H1 (cell line): ENCODE results near the gene KLRC2. TPM values are rescaled to one million over a fixed set of nuclear protein-coding genes. Genes with fewer than 3 reads are reported as not detected.

Experiments
- CTCF ChIA-PET: fragments of 300-600 bp; sonication (Branson Sonifier 250); formaldehyde crosslinking; loops from one replicate; lab custom pipeline; 2021; ENCODE audit not compliant: partially characterized antibody; lab: Charles Lee
- POLR2A ChIA-PET: fragments of 300-600 bp; sonication (Branson Sonifier 250); formaldehyde crosslinking; loops from one replicate; lab custom pipeline; 2021; ENCODE audit warnings: inconsistent platforms; ENCODE audit not compliant: partially characterized antibody; lab: Charles Lee
- DNase-seq, 2 experiments: peaks; one replicate each; pipeline versions ENCODE4 v3.0.0 to v3.0.0-alpha.2; 2010 to 2022; ENCODE audit warnings: low spot score in 2 of 2, low read depth in 1 of 2, mixed read lengths in 1 of 2
- FAIRE-seq: peaks from 2 replicates; lab custom pipeline; 2011; peaks lifted over from hg19 to GRCh38; lab: Jason Lieb, UNC
- H2AFZ ChIP-seq: 2 replicates; pipeline ENCODE4 v1.8.1; 2012; ENCODE audit warnings: low read length, inconsistent platforms
- H2AK5ac ChIP-seq: 2 replicates; pipeline ENCODE4 v1.6.1; 2013; ENCODE audit warnings: low read depth, low read length
- H2BK120ac ChIP-seq: replicated peaks from 2 replicates; pipeline ENCODE3; 2013; ENCODE audit warnings: low read depth, low read length, inconsistent platforms
- H2BK12ac ChIP-seq: 2 replicates; pipeline ENCODE4 v1.6.1; 2013; ENCODE audit warnings: low read depth, low read length
- H2BK15ac ChIP-seq: 2 replicates; pipeline ENCODE4 v1.6.1; 2013; ENCODE audit warnings: low read length
- H2BK20ac ChIP-seq: 2 replicates; pipeline ENCODE4 v1.6.1; 2013; ENCODE audit warnings: low read length
- H2BK5ac ChIP-seq: 2 replicates; pipeline ENCODE4 v1.6.1; 2013; ENCODE audit warnings: low read depth, low read length
- H3K14ac ChIP-seq: 2 replicates; pipeline ENCODE4 v1.6.1; 2013; ENCODE audit warnings: inconsistent platforms; ENCODE audit not compliant: insufficient read length
- H3K18ac ChIP-seq: 2 replicates; pipeline ENCODE4 v1.6.1; 2013; ENCODE audit warnings: low read length; ENCODE audit errors: extremely low read depth
- H3K23ac ChIP-seq: 2 replicates; pipeline ENCODE4 v1.6.1; 2013; ENCODE audit warnings: inconsistent platforms; ENCODE audit not compliant: insufficient read length
- H3K23me2 ChIP-seq: 2 replicates; pipeline ENCODE4 v1.6.1; 2013; ENCODE audit warnings: low read depth, low read length
- H3K27ac ChIP-seq: 2 replicates; pipeline ENCODE4 v1.6.1; 2011; ENCODE audit warnings: low read depth, low read length, inconsistent platforms
- H3K27me3 ChIP-seq, 4 experiments: replicated peaks in 1 of 4; 1 replicate in 1 of 4; 2 replicates in 3 of 4; pipeline versions ENCODE4 v1.6.1 to v1.8.1; 2011 to 2013; ENCODE audit warnings: low read length in 3 of 4, mild to moderate bottlenecking in 3 of 4, inconsistent platforms in 2 of 4, mixed read lengths in 2 of 4, moderate library complexity in 1 of 4; ENCODE audit not compliant: control insufficient read depth in 3 of 4, insufficient read depth in 3 of 4; ENCODE audit errors: extremely low read depth in 1 of 4
- H3K36me3 ChIP-seq, 4 experiments: 2 replicates each; pipeline versions ENCODE4 v1.6.1 to v1.8.1; 2011 to 2013; ENCODE audit warnings: mild to moderate bottlenecking in 4 of 4, low read length in 3 of 4, moderate library complexity in 2 of 4, control low read depth in 1 of 4, inconsistent platforms in 1 of 4; ENCODE audit not compliant: insufficient read depth in 4 of 4, control insufficient read depth in 2 of 4
- H3K4ac ChIP-seq: replicated peaks from 2 replicates; pipeline ENCODE3; 2013; ENCODE audit warnings: low read length, low read depth, mixed read lengths, inconsistent platforms; ENCODE audit not compliant: insufficient read length
- H3K4me1 ChIP-seq, 4 experiments: replicated peaks in 1 of 4; 1 replicate in 1 of 4; 2 replicates in 3 of 4; pipeline versions ENCODE4 v1.6.1 to v1.8.1; 2011 to 2013; ENCODE audit warnings: low read length in 3 of 4, inconsistent platforms in 2 of 4, mixed read lengths in 1 of 4; ENCODE audit not compliant: insufficient read depth in 4 of 4, control insufficient read depth in 3 of 4
- H3K4me2 ChIP-seq, 2 experiments: 2 replicates each; pipeline versions ENCODE4 v1.6.1 to v1.8.1; 2011 to 2013; ENCODE audit warnings: low read depth in 2 of 2, low read length in 2 of 2, control low read depth in 1 of 2, inconsistent platforms in 1 of 2, mild to moderate bottlenecking in 1 of 2; ENCODE audit not compliant: insufficient read depth in 1 of 2
- H3K4me3 ChIP-seq, 4 experiments: fragments of 200-600, 300-600 bp in 1 of 4; sonication (generic), shearing (Covaris generic), sonication (Bioruptor Twin) in 1 of 4; 2 replicates each; pipeline versions ENCODE4 v1.5.1 to v1.8.1; 2011 to 2016; ENCODE audit warnings: low read length in 4 of 4, low read depth in 3 of 4, control low read depth in 2 of 4, inconsistent platforms in 2 of 4, mild to moderate bottlenecking in 2 of 4, mixed read lengths in 1 of 4, moderate library complexity in 1 of 4; ENCODE audit not compliant: insufficient read depth in 2 of 4; ENCODE audit errors: extremely low read depth in 1 of 4
- H3K56ac ChIP-seq: replicated peaks from 2 replicates; pipeline ENCODE3; 2013; ENCODE audit warnings: low read depth, mild to moderate bottlenecking, mixed read lengths, low read length, inconsistent platforms; ENCODE audit not compliant: insufficient read length
- H3K79me1 ChIP-seq: 2 replicates; pipeline ENCODE4 v1.6.1; 2013; ENCODE audit warnings: low read depth, low read length, control low read depth
- H3K79me2 ChIP-seq, 2 experiments: 2 replicates each; pipeline versions ENCODE4 v1.6.1 to v1.8.1; 2012 to 2013; ENCODE audit warnings: low read length in 2 of 2, mild to moderate bottlenecking in 2 of 2, inconsistent platforms in 1 of 2; ENCODE audit not compliant: insufficient read depth in 2 of 2, control insufficient read depth in 1 of 2
- H3K9ac ChIP-seq, 4 experiments: replicated peaks in 1 of 4; 1 replicate in 1 of 4; 2 replicates in 3 of 4; pipeline versions ENCODE4 v1.6.1 to v1.8.1; 2011 to 2013; ENCODE audit warnings: low read depth in 3 of 4, low read length in 3 of 4, control low read depth in 2 of 4, mild to moderate bottlenecking in 2 of 4, moderate library complexity in 2 of 4, inconsistent platforms in 1 of 4; ENCODE audit errors: extremely low read depth in 1 of 4
- H3K9me3 ChIP-seq, 2 experiments: 2 replicates each; pipeline versions ENCODE4 v1.6.1 to v1.8.1; 2012 to 2013; ENCODE audit warnings: mild to moderate bottlenecking in 2 of 2, moderate library complexity in 2 of 2, control low read depth in 1 of 2, inconsistent platforms in 1 of 2, low read depth in 1 of 2, low read length in 1 of 2, mixed read lengths in 1 of 2; ENCODE audit not compliant: insufficient read depth in 2 of 2
- H4K20me1 ChIP-seq, 2 experiments: replicated peaks in 1 of 2; 2 replicates each; pipeline versions ENCODE3 to v1.8.1; 2011 to 2013; ENCODE audit warnings: inconsistent platforms in 2 of 2, low read length in 2 of 2, mild to moderate bottlenecking in 1 of 2; ENCODE audit not compliant: insufficient read depth in 2 of 2, control insufficient read depth in 1 of 2
- H4K5ac ChIP-seq: 2 replicates; pipeline ENCODE4 v1.6.1; 2013; ENCODE audit warnings: low read length, low read depth, mixed read lengths, inconsistent platforms; ENCODE audit not compliant: insufficient read length
- H4K8ac ChIP-seq: 2 replicates; pipeline ENCODE4 v1.8.0; 2013; ENCODE audit warnings: mild to moderate bottlenecking, moderate library complexity, low read length, inconsistent platforms; ENCODE audit not compliant: insufficient read depth; ENCODE audit errors: extremely low read depth
- H4K91ac ChIP-seq: replicated peaks from 2 replicates; pipeline ENCODE3; 2013; ENCODE audit warnings: low read length, mixed read lengths, inconsistent platforms; ENCODE audit not compliant: insufficient read length
- POLR2AphosphoS5 ChIP-seq: IDR thresholded peaks from 2 replicates; pipeline ENCODE4 v1.6.1; 2011; ENCODE audit warnings: low read depth, low read length
- WGBS, 2 experiments: shearing (Covaris generic) in 1 of 2; methylation state at CpG; one replicate each; pipeline versions ENCODE4 v1.1.6 to v1.1.7; 2013 to 2015; ENCODE audit warnings: low lambda C conversion rate in 2 of 2, mixed read lengths in 2 of 2, inconsistent platforms in 1 of 2, low coverage in 1 of 2, missing lambda C conversion rate in 1 of 2; ENCODE audit not compliant: insufficient replicate concordance in 2 of 2, insufficient coverage in 1 of 2, insufficient read length in 1 of 2; ENCODE audit errors: extremely low coverage in 1 of 2, missing lambda C conversion rate in 1 of 2; 5-methylcytosine and 5-hydroxymethylcytosine counted together
- polyA plus RNA-seq, 7 experiments: library from polyadenylated mRNA; depleted of rRNA in 3 of 7; stranded (reverse) in 5 of 7; unstranded in 2 of 7; fragments of >200 nt in 5 of 7; fragments of 200-250 nt in 2 of 7; gene quantifications; 1 replicate in 5 of 7; 2 replicates in 1 of 7; 4 replicates in 1 of 7; pipeline versions ENCODE4 v1.2.1 to v1.2.3, GENCODE V29; 2011 to 2013; ENCODE audit warnings: missing spikeins in 2 of 7, mixed read lengths in 2 of 7
- total RNA-seq: library from RNA; stranded (reverse); fragmentation: NEBNext Ultra II Directional; extraction: Animal tissue kit (Norgen Biotek cat#: 25700); gene quantifications from 2 replicates; pipeline ENCODE4 v1.2.1, GENCODE V29; 2021

KLRC2 gene
- total and polyA plus RNA-seq, 2 of the 8 experiments (the other 6 are each of a cell fraction or from before 2014, with no cell fraction given), result not detected

- H2AK5ac ChIP-seq, result no peak overlapping the region
- 81% methylated on average over 2 of the region's 2 CpGs; no CpG with 5 or more reads in 1 of the 2 experiments for WGBS, 2 experiments
- H3K14ac ChIP-seq, result no peak overlapping the region
- no peaks in the 10 kb centered on the region for H4K20me1 ChIP-seq
- no peak overlapping the region for H2AFZ ChIP-seq
- H3K9ac ChIP-seq, result no peak overlapping the region
- H4K8ac ChIP-seq, result no peak overlapping the region
- FAIRE-seq (no peak), DNase-seq (no peak)
- H3K23me2 ChIP-seq, result no peaks in the 10 kb centered on the region
- no peaks in the 10 kb centered on the region for H3K79me1 ChIP-seq
- H3K4me1 ChIP-seq, result no peaks in the 10 kb centered on the region
- H4K5ac ChIP-seq, result no peak overlapping the region
- peaks cover 0 to 1% (median 0%) of the 10 kb centered on the region in 4 experiments; a peak in 1 of 7 replicates for H3K27me3 ChIP-seq
- H4K91ac ChIP-seq, result no peak overlapping the region
- H3K36me3 ChIP-seq, result no peaks in the 10 kb centered on the region
- no peak overlapping the region for H2BK12ac ChIP-seq
- no peak overlapping the region for H2BK20ac ChIP-seq
- H2BK15ac ChIP-seq, result no peak overlapping the region
- ChIA-PET POLR2A (no interaction called here), CTCF (interaction anchor here (0.8 kb wide), 1 partner anchor 10 kb away, joined by 3 read pairs; no protein-coding TSS in a partner anchor)
- H3K56ac ChIP-seq, result no peak overlapping the region
- H3K79me2 ChIP-seq, result no peaks in the 10 kb centered on the region
- no peaks in the 10 kb centered on the region for H3K9me3 ChIP-seq
- H2BK120ac ChIP-seq, result no peak overlapping the region
- H2BK5ac ChIP-seq, result no peak overlapping the region
- no peak overlapping the region for H3K18ac ChIP-seq
- H3K4me3 ChIP-seq, result no peak overlapping the region
- H3K23ac ChIP-seq, result no peak overlapping the region
- H3K4ac ChIP-seq, result no peak overlapping the region
- no peak overlapping the region for H3K4me2 ChIP-seq
- H3K27ac ChIP-seq, result no peak overlapping the region
- TF ChIP-seq POLR2AphosphoS5, result no peak
Observed at GRCh38 chr12:10398168-10398567, 37.6 kb downstream of the KLRC2 start.
